Erythroblast (primary cell): ENCODE measurements around the gene SCML1.

Experiments used
- GATA1 ChIP-seq: IDR thresholded peaks from 2 replicates; pipeline ENCODE4 v1.6.1; 2011; ENCODE audit warnings: low read depth, mild to moderate bottlenecking, control low read depth, low read length, moderate library complexity
- POLR2A ChIP-seq: IDR thresholded peaks from 2 replicates; pipeline ENCODE4 v1.6.1; 2011; ENCODE audit warnings: mild to moderate bottlenecking, low read length

DNA sequence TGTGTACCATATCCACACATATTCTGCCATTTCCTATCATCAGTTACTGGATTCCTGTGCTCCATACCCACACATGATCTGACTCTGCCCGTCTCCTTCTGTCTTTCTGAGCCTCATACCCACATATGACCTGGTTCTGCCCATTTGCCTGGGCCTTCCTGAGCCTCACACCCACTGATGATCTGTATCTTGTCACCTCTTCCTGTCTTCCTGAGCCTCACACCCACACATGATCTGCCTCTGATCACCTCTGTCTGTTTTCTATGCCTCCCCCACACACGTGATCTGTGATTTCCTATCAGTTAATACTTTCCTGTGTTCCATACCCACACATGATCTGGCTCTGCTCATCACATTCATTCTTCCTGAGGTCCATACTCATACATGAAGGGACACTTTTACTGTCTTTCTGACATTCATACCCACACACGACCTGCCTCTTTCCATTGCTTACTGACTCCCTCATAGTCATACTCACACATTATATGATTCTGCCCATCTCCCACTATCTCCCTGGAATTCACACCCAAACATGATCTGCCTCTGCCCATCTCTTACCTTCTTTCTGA lies 32.5 kb downstream of the SCML1 start:
- TF ChIP-seq POLR2A (no peak), GATA1 (no peak)
